Endothelial cell of umbilical vein (primary cell): Measurements from ENCODE around the gene ZCWPW1. TPM values are rescaled to one million over a fixed set of nuclear protein-coding genes. Genes with fewer than 3 reads are reported as not detected.

Experiments
- BruUV-seq: library from RNA; stranded (reverse); fragments of 400-500 nt; replicated peaks from 2 replicates; lab custom pipeline; 2021; lab: Mats Ljungman, UMichigan
- CTCF ChIA-PET: fragments of 300-600, 350-600 bp; sonication (Branson Sonifier 250); formaldehyde crosslinking; loops from one replicate; lab custom pipeline; 2021; ENCODE audit warnings: antibody characterized with exemption, inconsistent platforms; lab: Charles Lee
- POLR2A ChIA-PET: fragments of 300-600, 350-600 bp; sonication (Branson Sonifier 250); formaldehyde crosslinking; loops from one replicate; lab custom pipeline; 2021; ENCODE audit warnings: antibody characterized with exemption, inconsistent platforms; lab: Charles Lee
- DNase-seq: peaks from one replicate; pipeline ENCODE4 v3.0.0-alpha.2; 2011; ENCODE audit warnings: low read depth, low spot score
- FAIRE-seq: peaks from 2 replicates; lab custom pipeline; 2011; peaks lifted over from hg19 to GRCh38; lab: Jason Lieb, UNC
- H2AFZ ChIP-seq: 2 replicates; pipeline ENCODE4 v1.6.0; 2012; ENCODE audit warnings: low read depth, low read length, control low read depth, inconsistent platforms
- H3K27ac ChIP-seq: 2 replicates; pipeline ENCODE4 v1.5.1; 2011; ENCODE audit warnings: low read depth, mild to moderate bottlenecking, control low read depth, low read length, moderate library complexity; ENCODE audit not compliant: insufficient read depth
- H3K27me3 ChIP-seq, 2 experiments: 2 replicates each; pipeline versions ENCODE4 v1.6.0 to v1.6.1; 2011; ENCODE audit warnings: low read length in 2 of 2, mixed read lengths in 1 of 2; ENCODE audit not compliant: control insufficient read depth in 2 of 2, insufficient read depth in 2 of 2
- H3K36me3 ChIP-seq, 2 experiments: 2 replicates in 1 of 2; 3 replicates in 1 of 2; pipeline ENCODE4 v1.5.1; 2011; ENCODE audit warnings: low read length in 2 of 2, mild to moderate bottlenecking in 1 of 2, moderate library complexity in 1 of 2; ENCODE audit not compliant: control insufficient read depth in 2 of 2, insufficient read depth in 2 of 2; ENCODE audit errors: extremely low read depth in 1 of 2
- H3K4me1 ChIP-seq: 3 replicates; pipeline ENCODE4 v1.5.1; 2011; ENCODE audit warnings: mild to moderate bottlenecking, low read length; ENCODE audit not compliant: control insufficient read depth, insufficient read depth; ENCODE audit errors: extremely low read depth
- H3K4me2 ChIP-seq: 2 replicates; pipeline ENCODE4 v1.6.1; 2011; ENCODE audit warnings: low read length, control low read depth, mixed read lengths; ENCODE audit not compliant: insufficient read depth
- H3K4me3 ChIP-seq, 3 experiments: fragments of 200-600 bp in 1 of 3; sonication (generic), shearing (Covaris generic) in 1 of 3; replicated peaks in 1 of 3; 2 replicates each; pipeline ENCODE4 v1.5.1; 2011 to 2016; ENCODE audit warnings: control low read depth in 3 of 3, low read length in 3 of 3, mild to moderate bottlenecking in 2 of 3, inconsistent platforms in 1 of 3, low read depth in 1 of 3, moderate library complexity in 1 of 3; ENCODE audit not compliant: insufficient read depth in 1 of 3
- H3K79me2 ChIP-seq: 2 replicates; pipeline ENCODE4 v1.6.0; 2012; ENCODE audit warnings: low read length, inconsistent platforms; ENCODE audit not compliant: control insufficient read depth, insufficient read depth
- H3K9ac ChIP-seq: replicated peaks from 2 replicates; pipeline ENCODE3; 2011; ENCODE audit warnings: low read length, control low read depth; ENCODE audit not compliant: insufficient read depth; ENCODE audit errors: extremely low read depth
- H3K9me1 ChIP-seq: replicated peaks from 3 replicates; pipeline ENCODE4 v1.6.0; 2011; ENCODE audit warnings: mild to moderate bottlenecking, low read length; ENCODE audit not compliant: control insufficient read depth, insufficient read depth; ENCODE audit errors: extremely low read depth
- H3K9me3 ChIP-seq: replicated peaks from 2 replicates; pipeline ENCODE4 v1.5.1; 2012; ENCODE audit warnings: low read length, inconsistent platforms; ENCODE audit not compliant: control insufficient read depth, insufficient read depth
- H4K20me1 ChIP-seq: replicated peaks from 2 replicates; pipeline ENCODE3; 2011; ENCODE audit warnings: mild to moderate bottlenecking, low read length; ENCODE audit not compliant: control insufficient read depth, insufficient read depth; ENCODE audit errors: extremely low read depth
- EZH2 ChIP-seq: IDR thresholded peaks from 2 replicates; pipeline ENCODE4 v1.6.1; 2012; ENCODE audit warnings: borderline replicate concordance, low read depth, mild to moderate bottlenecking, moderate library complexity, low read length, inconsistent platforms; ENCODE audit not compliant: severe bottlenecking
- GATA2 ChIP-seq: IDR thresholded peaks from 2 replicates; pipeline ENCODE4 v1.7.0; 2011; ENCODE audit warnings: low read depth, mild to moderate bottlenecking, moderate library complexity, mixed read lengths, low read length; ENCODE audit not compliant: insufficient read length, insufficient read depth
- JUN ChIP-seq: IDR thresholded peaks from 2 replicates; pipeline ENCODE4 v1.6.1; 2011; ENCODE audit warnings: borderline replicate concordance, low read depth; ENCODE audit not compliant: insufficient read length, insufficient read depth
- MYC ChIP-seq: IDR thresholded peaks from one replicate; pipeline ENCODE4 v1.6.1; 2011; ENCODE audit warnings: mild to moderate bottlenecking, low read depth, low read length
- dilution Hi-C: fragments of 300-500 bp; cut with MboI; formaldehyde crosslinking; loops from one replicate; pipeline ENCODE4 v1.15.0; 2019; ENCODE audit warnings: low sequenced_read_pairs; ENCODE audit not compliant: extremely low pct_ligation_motif_present
- intact Hi-C: fragments of 100-400 bp; cut with micrococcal nuclease; formaldehyde crosslinking; loops from one replicate; pipeline ENCODE4 v1.10.0; 2022
- polyA plus RNA-seq, 4 experiments: library from polyadenylated mRNA; depleted of rRNA in 3 of 4; stranded (reverse) in 3 of 4; unstranded in 1 of 4; fragments of >200 nt; gene quantifications; 2 replicates each; pipeline versions ENCODE4 v1.2.1 to v1.2.3, GENCODE V29; 2011 to 2012; ENCODE audit warnings: missing spikeins in 1 of 4
- total RNA-seq: library from RNA; stranded (reverse); gene quantifications from 2 replicates; pipeline ENCODE4 v1.2.3, GENCODE V29; 2021
- TF ChIP-seq, protein P1 (sequence below): IDR thresholded peaks from 2 replicates; pipeline ENCODE4 v1.6.1; 2011; ENCODE audit not compliant: insufficient read depth, insufficient read length
- TF ChIP-seq, protein P2 (sequence below), 2 donors: IDR thresholded peaks; 1 replicate in 1 of 2; 2 replicates in 1 of 2; pipeline ENCODE4 v1.5.1; 2011; ENCODE audit warnings: low read length in 2 of 2, mild to moderate bottlenecking in 2 of 2, moderate library complexity in 2 of 2, control low read depth in 1 of 2, inconsistent platforms in 1 of 2, low read depth in 1 of 2; ENCODE audit not compliant: insufficient read depth in 1 of 2; ENCODE audit errors: extremely low read depth in 1 of 2

The ZCWPW1 gene
- total and polyA plus RNA-seq, 2 donors (not counting 3 experiments of a cell fraction or from before 2014, with no cell fraction given), result 0.31 to 0.32 TPM

GRCh38 chr7:100371561-100372171 is 56.8 kb downstream of the ZCWPW1 start:
- Histone ChIP-seq H3K4me3 (no peak overlapping the region), H3K27ac (no peak overlapping the region), H3K9me1 (no peaks in the 10 kb centered on the region), H3K27me3 (no peaks in the 10 kb centered on the region), H3K36me3 (no peaks in the 10 kb centered on the region), H4K20me1 (no peaks in the 10 kb centered on the region), H3K9me3 (no peaks in the 10 kb centered on the region), H3K4me2 (no peak overlapping the region), H3K79me2 (no peaks in the 10 kb centered on the region), H3K4me1 (peaks cover 4% of the 10 kb centered on the region), H3K9ac (no peak overlapping the region), H2AFZ (peak overlapping the region; percentile 85)
- ChIA-PET CTCF (interaction anchor here (1.0 kb wide), 1 partner anchor 36 kb away, joined by 3 read pairs; no protein-coding TSS in a partner anchor), POLR2A (no interaction called here)
- TF ChIP-seq, protein P1, sequence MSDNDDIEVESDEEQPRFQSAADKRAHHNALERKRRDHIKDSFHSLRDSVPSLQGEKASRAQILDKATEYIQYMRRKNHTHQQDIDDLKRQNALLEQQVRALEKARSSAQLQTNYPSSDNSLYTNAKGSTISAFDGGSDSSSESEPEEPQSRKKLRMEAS, result no peak
- TF ChIP-seq EZH2 (no peak), MYC (no peak), JUN (no peak), GATA2 (no peak)
- TF ChIP-seq, protein P2, sequence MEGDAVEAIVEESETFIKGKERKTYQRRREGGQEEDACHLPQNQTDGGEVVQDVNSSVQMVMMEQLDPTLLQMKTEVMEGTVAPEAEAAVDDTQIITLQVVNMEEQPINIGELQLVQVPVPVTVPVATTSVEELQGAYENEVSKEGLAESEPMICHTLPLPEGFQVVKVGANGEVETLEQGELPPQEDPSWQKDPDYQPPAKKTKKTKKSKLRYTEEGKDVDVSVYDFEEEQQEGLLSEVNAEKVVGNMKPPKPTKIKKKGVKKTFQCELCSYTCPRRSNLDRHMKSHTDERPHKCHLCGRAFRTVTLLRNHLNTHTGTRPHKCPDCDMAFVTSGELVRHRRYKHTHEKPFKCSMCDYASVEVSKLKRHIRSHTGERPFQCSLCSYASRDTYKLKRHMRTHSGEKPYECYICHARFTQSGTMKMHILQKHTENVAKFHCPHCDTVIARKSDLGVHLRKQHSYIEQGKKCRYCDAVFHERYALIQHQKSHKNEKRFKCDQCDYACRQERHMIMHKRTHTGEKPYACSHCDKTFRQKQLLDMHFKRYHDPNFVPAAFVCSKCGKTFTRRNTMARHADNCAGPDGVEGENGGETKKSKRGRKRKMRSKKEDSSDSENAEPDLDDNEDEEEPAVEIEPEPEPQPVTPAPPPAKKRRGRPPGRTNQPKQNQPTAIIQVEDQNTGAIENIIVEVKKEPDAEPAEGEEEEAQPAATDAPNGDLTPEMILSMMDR (IDR thresholded peaks at IDR 0.05; ENCODE audit: extremely low read depth in 1 of 2, insufficient read depth in 1 of 2, low read depth in 1 of 2, low read length in 2 of 2), result no peak
- intact Hi-C loops (no loop called here), dilution Hi-C loops (no loop called here)
- no TSS peak for BruUV-seq
- DNase-seq (no peak), FAIRE-seq (no peak)
